Forelimb muscle (tissue), 1 donor: ENCODE results near the gene RALGAPA1. TPM values are rescaled to one million over a fixed set of nuclear protein-coding genes. Genes with fewer than 3 reads are reported as not detected.

Experiments used
- DNase-seq: peaks from one replicate; pipeline ENCODE4 v3.0.0-alpha.2; 2013; ENCODE audit warnings: low read depth
- polyA plus RNA-seq: library from polyadenylated mRNA; unstranded; fragments of 120-200 nt; gene quantifications from one replicate; pipeline ENCODE4 v1.2.1, GENCODE V29; 2013; ENCODE audit not compliant: insufficient read length

RALGAPA1 gene
- polyA plus RNA-seq, 1 donor = 24.5 TPM

GRCh38 chr14:35543006-35543405 lies 266.1 kb downstream of the RALGAPA1 start:
- DNase-seq = no peak

- DNase-seq = no peak
These were observed 269.1 kb downstream of the RALGAPA1 start for GRCh38 chr14:35539969-35540368.

- no peak for DNase-seq
These were observed 273.5 kb downstream of the RALGAPA1 start for GRCh38 chr14:35535483-35536112.

GRCh38 chr14:35534873-35535482 lies 274.1 kb downstream of the RALGAPA1 start:
- DNase-seq = peak; percentile 13

- no peak for DNase-seq
These were observed 274.8 kb downstream of the RALGAPA1 start for GRCh38 chr14:35534208-35534872.

GRCh38 chr14:35533357-35534207 lies 275.5 kb downstream of the RALGAPA1 start, which contains the start of gene INSM2:
Gene INSM2 (plus strand): TSS chr14:35534164. CDS start chr14:35534253, 89 bp downstream.
- DNase-seq = no peak

- DNase-seq = no peak
These were observed 276.2 kb downstream of the RALGAPA1 start for GRCh38 chr14:35532783-35533356.

- DNase-seq = no peak
These were observed 276.9 kb downstream of the RALGAPA1 start for GRCh38 chr14:35531960-35532747.

- DNase-seq = no peak
These were observed 282.1 kb downstream of the RALGAPA1 start for GRCh38 chr14:35526962-35527361.

- DNase-seq = no peak
These were observed 283.4 kb downstream of the RALGAPA1 start for GRCh38 chr14:35525695-35526094.

- DNase-seq = no peak
These were observed 289.1 kb downstream of the RALGAPA1 start for GRCh38 chr14:35519986-35520385.

- no peak for DNase-seq
These were observed 293.2 kb downstream of the RALGAPA1 start for GRCh38 chr14:35515916-35516315.

GRCh38 chr14:35512765-35513164 lies 296.3 kb downstream of the RALGAPA1 start:
- no peak for DNase-seq

GRCh38 chr14:35509846-35510245 lies 299.2 kb downstream of the RALGAPA1 start:
- DNase-seq = no peak

GRCh38 chr14:35506927-35507326 lies 302.2 kb downstream of the RALGAPA1 start:
- no peak for DNase-seq

- DNase-seq = no peak
These were observed 302.6 kb downstream of the RALGAPA1 start for GRCh38 chr14:35506461-35506860.

GRCh38 chr14:35504260-35504659 lies 304.8 kb downstream of the RALGAPA1 start:
- DNase-seq = no peak

- DNase-seq = no peak
These were observed 305.4 kb downstream of the RALGAPA1 start for GRCh38 chr14:35503646-35504045.

GRCh38 chr14:35499180-35499579 lies 309.9 kb downstream of the RALGAPA1 start:
- DNase-seq = no peak

- DNase-seq = no peak
These were observed 313.8 kb downstream of the RALGAPA1 start for GRCh38 chr14:35495278-35495677.

- DNase-seq = no peak
These were observed 316.5 kb downstream of the RALGAPA1 start for GRCh38 chr14:35492569-35493014.
